Measurements from ENCODE around the gene SIMC1.
"Not testable (repeated sequence)": the region's sequence is repeated elsewhere in the genome, so short reads cannot be mapped to it uniquely, and the experiment has no call there.

GRCh38 chr5:176216393-176216916 lies 21.8 kb upstream of the SIMC1 start:
- not testable (repeated sequence) for TF ChIP-seq EZH2phosphoT487 (IDR thresholded peaks at IDR 0.05; ENCODE audit: insufficient read depth, low read depth); EZH2 (IDR thresholded peaks at IDR 0.05; ENCODE audit: insufficient read depth, poor library complexity, severe bottlenecking)
